ENCODE data around the gene CDH24.

GRCh38 chr14:23095196-23096108, 38.1 kb upstream of the CDH24 start, which contains the start of gene C14orf119:
- TF ChIP-seq CTCF (IDR thresholded peaks at IDR 0.05; ENCODE audit: control extremely low read depth in 1 of 3, insufficient read depth in 1 of 3, low read depth in 1 of 3, low read length in 3 of 3) (no peak), POLR2A (IDR thresholded peaks at IDR 0.05; ENCODE audit: control extremely low read depth in 1 of 2, low read depth in 2 of 2, low read length in 2 of 2) (no peak; a peak in 1 of 3 replicates), BCL11A (IDR thresholded peaks at IDR 0.05; ENCODE audit: low read depth in 2 of 2, low read length in 2 of 2) (no peak), SUZ12 (IDR thresholded peaks at IDR 0.05; ENCODE audit: low read length) (no peak), TAF7 (optimal IDR thresholded peaks at IDR 0.05; ENCODE audit: borderline replicate concordance, low read depth, low read length) (peak; percentile 75), E2F6 (IDR thresholded peaks at IDR 0.05) (no peak), KDM1A (IDR thresholded peaks at IDR 0.05; ENCODE audit: borderline replicate concordance, low read length) (no peak), ZNF274 (IDR thresholded peaks at IDR 0.05; ENCODE audit: borderline replicate concordance, extremely low read depth, low read length) (no peak), CREB1 (IDR thresholded peaks at IDR 0.05) (0 out of 2 replicates have a peak, but pooled peaks have one; percentile 24), CBX8 (IDR thresholded peaks at IDR 0.05; ENCODE audit: borderline replicate concordance, low read depth, low read length) (no peak), BRCA1 (IDR thresholded peaks at IDR 0.05; ENCODE audit: low read depth, low read length) (no peak)
- TF ChIP-seq, protein P1, sequence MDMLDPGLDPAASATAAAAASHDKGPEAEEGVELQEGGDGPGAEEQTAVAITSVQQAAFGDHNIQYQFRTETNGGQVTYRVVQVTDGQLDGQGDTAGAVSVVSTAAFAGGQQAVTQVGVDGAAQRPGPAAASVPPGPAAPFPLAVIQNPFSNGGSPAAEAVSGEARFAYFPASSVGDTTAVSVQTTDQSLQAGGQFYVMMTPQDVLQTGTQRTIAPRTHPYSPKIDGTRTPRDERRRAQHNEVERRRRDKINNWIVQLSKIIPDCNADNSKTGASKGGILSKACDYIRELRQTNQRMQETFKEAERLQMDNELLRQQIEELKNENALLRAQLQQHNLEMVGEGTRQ (IDR thresholded peaks at IDR 0.05; ENCODE audit: low read length): no peak

Data from H1 (cell line).